GM12864 (cell line): ENCODE data around the gene C4A.

ENCODE experiments used
- DNase-seq: peaks from one replicate; pipeline ENCODE4 v3.0.0-alpha.2; 2011; ENCODE audit warnings: low read depth
- H3K4me3 ChIP-seq: 2 replicates; pipeline ENCODE4 v1.5.1; 2011; ENCODE audit warnings: mild to moderate bottlenecking, low read depth, low read length, control low read depth
- CTCF ChIP-seq: IDR thresholded peaks from 2 replicates; pipeline ENCODE4 v1.5.1; 2011; ENCODE audit warnings: low read depth, mild to moderate bottlenecking, moderate library complexity, low read length, control low read depth, inconsistent platforms; ENCODE audit errors: missing control alignments

C4A gene

GRCh38 chr6:31958741-31959739 is 22.8 kb upstream of the C4A start, which contains the start of the genes NELFE and SKIC2:
Gene NELFE (minus strand): TSS chr6:31958971. CDS start chr6:31958446, 525 bp downstream.
Gene SKIC2 (plus strand): TSS chr6:31959175. CDS start chr6:31959193, 18 bp downstream.
- peak; percentile 91 for DNase-seq
- TF ChIP-seq CTCF: no peak
- H3K4me3 ChIP-seq: peak within 1 kb of the TSS; percentile 99

- no peak for TF ChIP-seq CTCF
- no peak overlapping the region for H3K4me3 ChIP-seq
- DNase-seq: no peak
These were observed 20.2 kb upstream of the C4A start for GRCh38 chr6:31961616-31962015.

GRCh38 chr6:31963921-31964320 is 17.9 kb upstream of the C4A start:
- no peak for TF ChIP-seq CTCF
- DNase-seq: no peak
- H3K4me3 ChIP-seq: no peak overlapping the region

GRCh38 chr6:31965700-31966099 is 16.2 kb upstream of the C4A start:
- no peak for DNase-seq
- no peak for TF ChIP-seq CTCF
- no peak overlapping the region for H3K4me3 ChIP-seq

- no peak for DNase-seq
- TF ChIP-seq CTCF: no peak
- no peak overlapping the region for H3K4me3 ChIP-seq
These were observed 15.4 kb upstream of the C4A start for GRCh38 chr6:31966506-31966905.

- TF ChIP-seq CTCF: no peak
- no peak overlapping the region for H3K4me3 ChIP-seq
- no peak for DNase-seq
These were observed 14.6 kb upstream of the C4A start for GRCh38 chr6:31966997-31967925.
